HK-2 (cell line): ENCODE results near the gene GPM6B.

ENCODE experiments used
- DNase-seq: peaks from one replicate; pipeline ENCODE4 v3.0.0-alpha.2; 2018; ENCODE audit not compliant: unreplicated experiment

Gene GPM6B, protein sequence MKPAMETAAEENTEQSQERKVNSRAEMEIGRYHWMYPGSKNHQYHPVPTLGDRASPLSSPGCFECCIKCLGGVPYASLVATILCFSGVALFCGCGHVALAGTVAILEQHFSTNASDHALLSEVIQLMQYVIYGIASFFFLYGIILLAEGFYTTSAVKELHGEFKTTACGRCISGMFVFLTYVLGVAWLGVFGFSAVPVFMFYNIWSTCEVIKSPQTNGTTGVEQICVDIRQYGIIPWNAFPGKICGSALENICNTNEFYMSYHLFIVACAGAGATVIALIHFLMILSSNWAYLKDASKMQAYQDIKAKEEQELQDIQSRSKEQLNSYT

DNA sequence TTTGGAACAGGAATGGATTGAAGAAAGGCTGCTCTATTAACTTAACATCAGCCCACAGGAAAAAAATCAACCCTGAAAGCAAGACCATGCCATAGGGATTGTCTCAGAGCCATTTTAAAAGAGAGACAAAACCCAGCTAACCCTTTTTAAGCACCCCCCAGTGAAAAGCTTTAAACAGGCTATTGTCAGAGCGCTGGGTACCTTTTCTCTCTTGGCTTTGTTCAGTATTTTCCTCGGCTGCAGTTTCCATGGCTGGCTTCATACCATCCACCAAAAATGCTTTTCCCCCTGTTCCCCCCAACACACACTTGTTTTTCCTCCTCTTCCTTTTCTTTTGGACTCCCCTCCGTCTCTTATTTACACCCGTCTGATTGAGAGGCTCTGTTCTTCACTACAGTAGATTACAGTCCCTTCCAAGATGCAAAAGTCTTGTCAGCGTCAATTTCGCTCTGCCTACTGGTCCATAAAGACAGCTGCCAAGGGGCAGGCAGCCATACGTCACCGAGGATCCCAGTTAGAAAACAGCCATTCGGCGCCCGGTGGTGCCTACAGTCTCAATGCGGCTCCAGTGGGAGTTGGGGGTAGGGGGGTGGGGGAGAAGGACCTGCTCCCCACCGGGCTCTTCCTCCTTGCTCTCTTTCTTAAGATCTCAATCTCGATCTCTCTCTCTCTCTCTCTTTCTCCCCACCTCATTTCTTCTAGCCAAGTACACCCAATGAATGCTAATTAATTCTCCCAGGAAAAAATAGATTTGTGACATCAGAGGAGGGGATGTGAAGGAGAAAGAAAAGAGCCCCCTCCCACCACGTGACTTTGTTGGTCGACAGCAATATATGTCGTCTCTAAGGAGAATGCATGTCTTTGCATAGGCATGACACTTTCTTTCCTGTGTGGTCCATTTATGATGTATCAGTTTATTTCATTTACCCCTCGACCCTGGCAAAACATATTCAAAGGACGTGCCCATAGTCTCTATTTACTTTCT, at the start of gene GPM6B:
Gene GPM6B, minus strand, starts transcription at position 451 of the 985 bp plus-strand sequence. Its CDS starts 189 bp downstream, at position 262.
- no peak for DNase-seq

DNA sequence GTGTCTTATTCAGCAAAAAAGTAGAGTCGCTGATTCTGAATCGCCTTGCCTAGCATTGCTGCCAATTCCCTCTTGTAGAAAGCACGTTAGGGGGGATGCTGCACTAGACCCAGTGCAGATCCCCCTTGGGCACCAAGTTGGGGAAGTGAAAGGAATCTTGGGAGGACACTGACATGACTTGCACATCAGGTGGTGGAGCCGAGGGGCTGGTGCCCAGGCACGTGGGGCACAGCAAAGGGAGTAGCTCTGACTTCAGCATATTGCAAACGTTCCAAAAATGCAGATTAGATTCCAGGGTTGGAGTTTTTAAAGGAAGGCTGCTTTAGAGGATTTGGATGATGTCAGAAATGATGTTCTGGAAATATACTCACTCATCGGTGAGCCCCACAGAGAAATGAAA, 47.4 kb upstream of the GPM6B start:
- no peak for DNase-seq

DNA sequence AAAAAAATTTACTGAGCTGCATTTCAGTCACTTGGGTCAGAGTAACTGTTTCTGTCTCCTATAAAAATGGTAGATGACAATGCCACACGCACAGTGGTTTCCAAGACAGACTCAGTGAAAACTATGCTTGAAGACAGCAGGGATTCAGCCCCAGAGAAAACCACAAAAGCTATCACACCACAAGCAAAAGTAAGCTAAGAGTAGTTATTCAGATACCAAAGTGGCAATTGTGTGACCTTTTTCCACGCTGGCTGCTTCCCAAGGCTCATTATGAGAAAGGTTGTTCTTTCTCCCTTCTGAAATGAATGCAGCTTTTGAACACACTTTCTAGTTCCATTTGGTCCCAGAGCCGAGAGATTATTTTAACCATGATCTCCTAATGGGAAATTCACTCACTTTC, 46.4 kb upstream of the GPM6B start:
- no peak for DNase-seq

DNA sequence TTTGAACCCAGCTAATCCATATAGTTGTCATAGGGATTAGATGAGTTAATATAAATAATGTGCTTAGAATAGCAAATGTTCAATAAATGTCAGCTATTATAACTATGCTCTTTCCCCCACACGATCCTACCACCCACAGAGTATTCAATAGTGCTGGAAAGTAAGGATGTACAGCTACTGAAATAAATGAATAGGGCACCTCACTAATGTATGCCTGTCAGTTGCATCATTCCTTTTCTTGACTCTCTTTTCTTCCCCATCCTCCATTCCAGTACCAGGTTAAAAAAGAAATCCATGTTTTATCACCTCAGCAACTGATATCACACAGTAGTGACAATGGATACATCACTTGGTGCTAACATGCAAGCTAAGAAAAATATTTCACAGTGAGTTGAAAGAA, 42.8 kb upstream of the GPM6B start:
- DNase-seq = no peak

DNA sequence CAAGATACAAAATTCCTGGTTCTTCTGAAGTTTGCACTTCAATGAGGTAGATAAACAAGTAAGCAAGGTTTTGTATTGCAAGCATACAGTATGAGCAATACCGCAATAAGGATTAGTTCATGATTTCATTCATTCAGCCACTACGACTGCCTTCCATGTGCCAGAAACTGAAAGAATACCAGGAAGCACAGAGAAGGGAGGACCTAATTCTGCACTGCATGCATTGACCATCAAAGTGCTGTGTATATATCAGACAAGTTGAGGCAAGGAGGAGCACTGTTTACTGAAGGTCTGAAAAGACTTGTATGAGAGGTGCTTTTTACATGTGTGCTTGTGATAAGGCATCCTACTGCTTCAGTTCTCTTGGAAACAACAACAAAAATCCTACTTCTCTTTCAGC, 40.9 kb upstream of the GPM6B start:
- no peak for DNase-seq

DNA sequence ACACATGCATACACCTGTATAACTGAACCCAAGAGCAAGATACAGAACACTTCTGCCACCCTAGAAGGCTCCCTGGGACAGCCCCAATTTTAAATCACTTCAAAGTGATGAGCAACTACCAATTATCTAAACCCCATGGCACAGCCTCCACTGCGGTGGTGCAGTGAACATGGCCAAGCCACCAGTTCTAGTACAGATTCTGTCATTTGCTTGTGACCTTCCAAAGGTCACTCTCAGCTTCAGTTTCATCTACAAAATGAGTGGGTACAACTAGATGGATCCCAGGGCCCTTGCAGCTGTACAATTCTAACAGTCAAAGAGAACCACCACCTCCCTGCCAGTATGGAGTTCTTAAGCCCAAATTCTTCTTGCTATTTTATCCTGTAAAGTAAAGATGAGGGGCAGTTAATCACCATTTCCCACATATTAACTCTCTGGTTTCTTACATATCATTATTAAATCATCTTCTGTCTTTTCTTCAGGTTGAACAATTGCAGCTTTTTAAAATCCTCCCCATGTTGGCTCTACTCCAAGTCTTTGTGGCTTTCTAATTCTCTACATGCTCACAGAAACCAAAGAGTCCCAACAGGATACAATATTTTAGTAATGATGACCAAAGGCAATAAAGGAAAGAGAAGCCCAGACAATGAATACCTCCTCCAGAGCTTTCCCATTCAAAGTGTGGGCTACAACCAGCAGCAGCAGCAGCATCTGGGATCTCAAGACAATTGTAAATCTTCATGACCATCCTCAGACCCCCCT, 39.0 kb upstream of the GPM6B start:
- no peak for DNase-seq

DNA sequence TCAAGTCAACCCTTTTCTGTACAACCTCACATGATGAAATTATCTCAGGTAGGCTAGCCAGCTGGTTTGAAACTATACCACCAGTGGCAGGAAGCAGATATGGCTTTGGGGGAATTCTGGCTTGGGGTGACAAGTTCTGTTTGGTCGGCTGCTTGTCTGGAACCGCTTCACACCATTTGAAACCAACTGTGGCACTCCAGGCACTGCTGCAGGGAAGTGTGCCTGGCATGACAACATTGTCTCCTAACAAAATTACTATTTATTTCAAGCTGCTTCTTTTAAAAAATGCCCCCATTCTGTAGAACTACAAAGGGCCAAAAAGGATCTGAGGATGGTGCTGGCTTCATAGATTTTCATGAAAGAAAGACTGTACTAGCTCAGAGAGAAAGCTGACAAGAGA, 37.1 kb upstream of the GPM6B start:
- DNase-seq = no peak

DNA sequence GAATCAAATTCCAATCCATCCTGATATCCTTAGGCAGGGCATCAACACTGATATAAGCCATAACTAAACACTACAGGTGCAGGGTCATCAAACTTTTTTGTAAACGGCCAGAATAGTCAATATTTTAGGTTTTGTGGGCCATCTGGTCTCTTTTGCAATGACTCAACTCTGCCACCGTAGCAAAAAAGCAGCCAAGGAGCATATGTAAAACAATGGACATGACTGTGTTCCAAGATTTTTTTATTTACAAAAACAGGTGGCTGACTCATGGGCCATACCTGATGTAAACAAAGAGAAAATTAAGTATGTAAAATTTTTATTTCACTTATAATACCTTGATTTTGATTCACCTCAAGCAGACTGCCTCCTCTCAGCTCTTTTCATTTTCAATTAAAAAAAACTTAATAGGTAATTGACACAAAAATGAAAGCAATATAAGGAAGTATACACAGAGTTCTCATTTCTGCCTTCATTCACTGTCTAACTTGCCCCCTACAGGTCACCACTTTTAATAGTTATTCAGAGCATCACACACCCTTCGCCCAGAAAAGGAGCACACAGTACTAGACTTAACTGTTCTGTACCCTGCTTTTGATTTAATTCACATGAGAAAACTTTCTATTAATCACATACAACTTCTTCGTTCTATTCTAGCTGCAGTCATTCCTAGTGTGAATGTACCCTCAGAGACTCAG, 35.3 kb upstream of the GPM6B start:
- no peak for DNase-seq

DNA sequence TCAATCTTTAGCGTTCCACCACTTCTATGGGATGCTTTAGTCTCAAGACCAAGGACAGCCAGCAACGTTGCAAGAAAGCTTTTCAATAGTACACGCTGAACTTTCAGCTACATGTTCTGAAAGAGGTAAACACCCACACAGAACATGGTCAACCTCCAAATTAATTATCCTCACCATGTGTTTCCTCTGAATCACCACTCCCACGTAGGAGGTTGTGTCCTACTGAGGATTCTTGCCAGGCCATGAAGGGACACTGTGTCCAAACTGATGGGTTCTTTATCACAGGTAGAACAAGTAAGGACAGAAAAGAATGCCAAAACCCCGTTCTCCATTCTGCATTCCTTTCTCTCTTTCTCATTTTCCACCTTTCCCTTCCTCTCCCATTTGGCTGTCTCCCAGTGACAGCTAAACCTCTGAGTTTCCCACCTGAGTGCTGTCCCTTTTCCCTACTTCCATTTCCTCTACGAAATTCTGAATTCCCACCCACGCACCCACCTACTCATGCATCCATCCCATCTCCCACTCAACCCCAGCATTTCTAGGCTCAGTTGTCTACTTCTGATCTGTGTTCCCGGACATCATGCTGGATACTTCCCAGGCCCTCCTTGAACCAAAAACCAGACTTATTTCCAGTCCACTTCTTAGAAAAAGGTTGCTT, 29.0 kb upstream of the GPM6B start:
- no peak for DNase-seq

DNA sequence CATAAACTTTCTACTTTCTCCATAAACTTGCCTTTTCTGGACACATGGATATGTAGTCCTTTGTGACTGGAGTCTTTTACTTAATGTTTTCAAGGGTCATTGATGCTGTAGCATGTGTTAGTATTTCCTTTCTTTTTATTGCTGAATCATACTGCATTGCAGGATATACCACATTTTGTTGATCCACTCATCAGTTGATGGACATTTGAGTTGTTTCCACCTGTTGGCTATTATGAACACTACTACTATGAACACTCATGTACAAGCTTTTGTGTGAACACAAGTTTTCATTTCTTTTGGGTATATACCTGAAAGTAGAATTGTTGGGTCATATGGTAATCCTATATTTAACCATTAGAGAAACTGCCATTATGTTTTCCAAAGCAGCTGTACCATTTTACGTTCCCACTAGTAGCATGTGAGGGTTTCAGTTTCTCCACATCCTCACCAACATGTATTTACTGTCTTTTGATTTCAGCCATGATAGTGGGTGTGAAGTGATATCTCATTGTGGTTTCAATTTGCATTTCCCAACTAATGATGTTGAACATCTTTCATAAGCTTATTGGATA, 26.3 kb upstream of the GPM6B start:
- no peak for DNase-seq

DNA sequence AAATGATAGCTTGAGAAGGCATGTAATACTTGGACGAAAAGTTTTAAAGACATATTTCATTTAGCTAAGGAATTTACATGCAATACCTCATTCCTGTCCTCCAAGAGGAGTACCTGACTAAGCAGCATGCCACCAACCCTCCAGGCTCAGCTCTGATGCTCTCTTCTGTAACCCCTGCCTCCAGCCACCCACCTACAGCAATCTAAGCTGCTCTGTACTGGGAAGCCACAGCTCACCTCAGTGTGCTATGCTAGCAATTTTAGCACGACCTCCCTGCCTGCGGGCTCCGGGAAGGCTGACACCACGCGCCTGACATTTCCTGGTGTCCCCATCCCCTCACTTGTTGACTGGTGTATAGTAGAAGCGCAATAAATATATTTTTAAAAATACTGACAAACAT, 23.2 kb upstream of the GPM6B start:
- no peak for DNase-seq

DNA sequence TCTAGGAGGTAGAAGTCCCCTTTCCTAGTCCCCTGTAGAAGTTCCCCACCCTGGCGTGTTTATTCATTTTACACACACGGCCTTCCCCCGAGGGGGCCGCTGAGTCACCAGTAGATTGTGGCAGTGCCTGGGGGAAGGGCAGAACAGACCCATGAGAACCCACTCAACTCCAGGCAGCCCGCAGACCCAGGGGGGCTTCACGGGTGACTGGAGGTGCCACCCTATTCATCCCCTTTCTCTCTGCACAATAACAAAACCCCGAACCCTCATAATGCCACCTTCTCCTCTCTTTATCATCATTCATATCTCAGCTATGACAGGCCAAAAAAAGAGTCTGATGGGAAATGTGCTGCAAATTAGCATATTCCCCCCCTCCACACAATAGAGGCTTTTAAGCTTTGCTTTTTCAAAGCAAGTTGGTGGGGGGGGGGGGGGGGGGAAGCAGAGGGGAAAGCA, 20.4 kb upstream of the GPM6B start:
- no peak for DNase-seq

DNA sequence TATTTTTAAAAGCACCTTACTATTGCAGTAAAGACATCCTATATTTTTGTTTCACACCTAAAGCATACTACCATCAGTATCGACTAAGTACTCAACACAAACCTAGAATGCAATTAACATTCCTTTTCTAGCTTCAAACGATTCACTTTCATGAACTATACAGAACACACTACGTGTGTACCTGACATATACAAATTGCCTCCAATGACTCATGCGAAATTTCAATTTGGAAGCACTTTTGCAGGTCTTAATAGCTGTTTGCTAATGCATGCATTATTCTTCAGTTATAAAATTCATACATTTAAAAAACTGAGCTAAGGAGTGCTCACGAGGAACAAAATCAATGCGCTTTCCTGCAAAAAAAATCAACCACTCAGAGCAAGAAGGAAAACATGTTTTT, 19.7 kb upstream of the GPM6B start:
- DNase-seq = no peak

DNA sequence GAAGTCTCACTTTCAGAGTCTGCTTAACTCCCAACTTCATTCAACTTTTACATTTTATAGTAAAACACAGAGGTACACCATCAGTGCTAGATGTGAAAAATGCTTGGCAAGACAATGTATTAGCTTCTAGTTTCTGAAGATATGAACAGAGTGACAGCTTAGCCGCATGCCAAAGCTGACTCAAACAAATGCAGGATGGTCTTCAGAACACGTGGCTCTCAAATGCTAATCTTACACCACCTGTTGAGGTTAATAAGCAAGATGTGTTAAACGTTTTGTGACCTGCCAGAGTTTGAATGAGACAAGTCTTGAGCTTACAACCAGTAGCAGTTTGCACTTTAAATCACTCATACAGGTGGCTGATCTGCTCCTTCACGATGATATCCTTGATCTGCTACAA, 18.9 kb upstream of the GPM6B start:
- DNase-seq = no peak

DNA sequence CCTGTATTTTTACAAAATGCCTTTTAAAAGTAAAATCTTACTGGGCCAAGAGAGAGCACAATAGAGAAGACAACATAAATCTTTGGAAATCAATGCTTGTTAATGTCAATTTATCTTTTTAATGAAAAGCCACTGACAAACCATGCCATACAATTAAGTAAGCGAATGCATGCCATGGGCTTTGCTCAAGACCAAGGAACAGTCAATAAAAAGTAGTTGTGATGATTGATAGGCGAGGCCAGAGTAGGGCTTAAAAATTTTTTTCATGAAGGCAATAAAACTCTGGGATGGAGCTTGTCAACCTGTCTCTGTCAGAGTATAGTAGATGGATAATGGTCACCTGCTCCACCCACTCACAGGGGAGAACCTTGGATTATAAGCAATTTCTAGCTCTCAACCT, 17.5 kb upstream of the GPM6B start:
- no peak for DNase-seq

DNA sequence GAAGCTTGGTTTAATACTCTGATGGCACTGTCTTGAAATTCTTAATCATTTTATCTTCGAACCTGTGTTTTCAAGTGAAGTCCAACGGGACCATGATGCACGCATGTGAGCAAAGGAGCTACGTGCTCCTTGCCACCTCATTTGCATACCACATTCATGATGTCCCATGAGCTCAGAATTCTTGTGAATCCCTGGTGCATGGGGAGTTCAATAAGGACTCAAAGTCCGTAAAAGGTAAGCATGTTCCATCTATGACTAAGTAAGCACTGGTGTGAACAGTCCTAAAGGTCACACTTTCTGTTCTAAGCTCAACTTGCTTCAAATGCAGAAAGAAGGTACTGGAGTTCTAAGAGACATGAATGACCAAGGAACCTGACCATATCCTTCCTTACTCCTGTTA, 13.1 kb upstream of the GPM6B start:
- no peak for DNase-seq

DNA sequence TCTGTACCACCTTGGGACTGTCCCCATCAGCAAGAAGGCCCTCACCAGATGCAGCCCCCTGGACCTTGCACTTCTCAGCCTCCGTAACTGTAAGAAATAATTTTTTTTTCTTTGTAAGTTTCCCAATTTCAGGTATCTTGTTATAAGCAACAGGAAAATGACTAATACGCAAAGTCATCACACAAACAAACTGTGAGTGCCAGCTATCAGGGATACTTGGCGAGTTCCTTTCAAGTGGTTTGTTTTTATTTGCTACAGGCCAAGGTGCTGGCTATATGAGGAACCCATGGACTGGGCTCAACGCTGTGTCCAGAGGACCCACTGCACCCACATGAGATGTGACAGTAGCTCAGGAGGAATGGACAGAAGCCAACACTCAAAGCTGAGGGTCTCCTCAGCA, 11.5 kb upstream of the GPM6B start:
- no peak for DNase-seq

DNA sequence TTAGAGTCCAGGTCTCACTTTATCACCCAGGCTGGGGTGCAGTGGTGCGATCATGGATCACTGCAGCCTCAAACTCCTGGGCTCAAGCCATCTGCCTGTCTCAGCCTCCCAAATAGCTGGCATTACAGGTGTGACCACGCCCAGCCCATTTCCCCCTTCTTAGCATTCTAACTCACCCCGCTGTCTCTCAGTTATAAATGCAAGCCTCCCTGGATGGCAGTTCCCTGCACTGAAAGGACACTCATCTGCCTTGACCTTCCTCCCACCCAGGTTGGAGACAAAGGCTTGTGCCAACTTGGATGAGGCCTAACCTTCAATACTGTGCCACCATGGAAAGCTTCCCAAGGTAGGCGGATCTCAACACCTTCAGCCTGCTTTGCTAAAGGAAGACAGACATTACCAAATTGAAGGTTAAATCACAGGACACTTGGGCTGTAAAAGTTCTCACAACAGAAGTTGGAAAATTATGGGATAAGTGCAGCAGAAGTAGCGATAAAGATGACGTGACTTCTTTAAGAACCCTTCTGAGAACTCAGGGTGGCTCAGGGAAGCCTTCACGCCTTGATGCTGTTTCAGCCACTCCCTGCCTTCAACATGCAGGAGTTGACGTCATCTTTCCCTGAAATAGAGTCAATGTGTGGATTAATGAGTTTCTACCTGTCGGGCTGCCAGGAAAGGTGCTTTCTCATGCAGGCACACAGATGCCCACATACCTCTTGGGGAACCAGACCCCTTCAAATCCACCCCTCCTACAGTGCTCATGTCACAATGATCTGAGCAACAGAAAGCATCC, 10.6 kb upstream of the GPM6B start:
- no peak for DNase-seq

DNA sequence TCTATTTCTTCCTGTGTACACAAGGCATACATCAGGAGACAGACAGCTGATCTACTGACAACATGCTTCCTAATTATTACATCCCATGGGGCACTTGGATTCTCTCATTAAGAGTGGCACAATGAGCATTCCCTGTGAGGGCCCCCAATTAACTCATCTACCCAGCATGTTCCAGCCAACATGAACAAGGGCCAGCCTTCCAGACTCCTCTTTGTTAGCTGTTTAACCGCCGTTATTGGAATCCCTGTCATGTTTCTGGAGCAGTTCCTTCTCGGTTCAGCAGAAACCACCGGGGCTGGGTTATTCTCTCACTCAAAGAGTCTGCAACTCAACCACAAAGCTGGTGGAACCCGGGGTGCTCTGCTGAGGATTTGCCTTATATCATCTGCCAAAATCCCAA, 9.9 kb upstream of the GPM6B start:
- DNase-seq = no peak
